Measurements from ENCODE around the gene KRTAP13-1.

The KRTAP13-1 gene

DNA sequence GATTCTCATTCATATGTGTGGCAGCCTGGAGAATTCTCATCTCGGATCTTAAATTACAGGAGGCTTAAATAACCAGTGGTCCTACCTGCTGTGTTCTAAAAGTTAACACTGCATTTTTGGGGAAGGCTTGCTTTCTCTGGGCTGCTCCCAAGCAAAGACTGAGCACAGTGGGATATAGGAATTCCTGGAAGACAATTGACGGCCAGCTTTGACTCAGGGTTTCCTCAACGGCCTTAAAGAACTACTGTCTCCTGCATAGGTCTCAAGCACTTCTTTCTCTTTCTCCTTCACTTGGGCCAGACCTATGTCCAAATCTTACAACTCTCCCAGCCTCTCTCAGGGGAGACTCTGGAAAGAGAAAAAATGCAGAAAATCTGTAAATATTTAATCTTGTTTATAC, 30.9 kb downstream of the KRTAP13-1 start:
- no peak for TF ChIP-seq TCF12 (IDR thresholded peaks at IDR 0.05; ENCODE audit: low read depth)
- TF ChIP-seq FOXM1 (IDR thresholded peaks at IDR 0.05; ENCODE audit: borderline replicate concordance, low read depth) = no peak
- no peak for TF ChIP-seq EGR1 (IDR thresholded peaks at IDR 0.05)
- no peak for TF ChIP-seq RAD21 (IDR thresholded peaks at IDR 0.05; ENCODE audit: low read depth)
- TF ChIP-seq EP300 (IDR thresholded peaks at IDR 0.05; ENCODE audit: borderline replicate concordance) = no peak
- no peak for TF ChIP-seq ZBTB7A (IDR thresholded peaks at IDR 0.05; ENCODE audit: low read depth)
- TF ChIP-seq, protein P1, sequence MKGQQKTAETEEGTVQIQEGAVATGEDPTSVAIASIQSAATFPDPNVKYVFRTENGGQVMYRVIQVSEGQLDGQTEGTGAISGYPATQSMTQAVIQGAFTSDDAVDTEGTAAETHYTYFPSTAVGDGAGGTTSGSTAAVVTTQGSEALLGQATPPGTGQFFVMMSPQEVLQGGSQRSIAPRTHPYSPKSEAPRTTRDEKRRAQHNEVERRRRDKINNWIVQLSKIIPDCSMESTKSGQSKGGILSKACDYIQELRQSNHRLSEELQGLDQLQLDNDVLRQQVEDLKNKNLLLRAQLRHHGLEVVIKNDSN (IDR thresholded peaks at IDR 0.05) = no peak
- no peak for TF ChIP-seq CEBPB (IDR thresholded peaks at IDR 0.05)
- TF ChIP-seq, protein P2, sequence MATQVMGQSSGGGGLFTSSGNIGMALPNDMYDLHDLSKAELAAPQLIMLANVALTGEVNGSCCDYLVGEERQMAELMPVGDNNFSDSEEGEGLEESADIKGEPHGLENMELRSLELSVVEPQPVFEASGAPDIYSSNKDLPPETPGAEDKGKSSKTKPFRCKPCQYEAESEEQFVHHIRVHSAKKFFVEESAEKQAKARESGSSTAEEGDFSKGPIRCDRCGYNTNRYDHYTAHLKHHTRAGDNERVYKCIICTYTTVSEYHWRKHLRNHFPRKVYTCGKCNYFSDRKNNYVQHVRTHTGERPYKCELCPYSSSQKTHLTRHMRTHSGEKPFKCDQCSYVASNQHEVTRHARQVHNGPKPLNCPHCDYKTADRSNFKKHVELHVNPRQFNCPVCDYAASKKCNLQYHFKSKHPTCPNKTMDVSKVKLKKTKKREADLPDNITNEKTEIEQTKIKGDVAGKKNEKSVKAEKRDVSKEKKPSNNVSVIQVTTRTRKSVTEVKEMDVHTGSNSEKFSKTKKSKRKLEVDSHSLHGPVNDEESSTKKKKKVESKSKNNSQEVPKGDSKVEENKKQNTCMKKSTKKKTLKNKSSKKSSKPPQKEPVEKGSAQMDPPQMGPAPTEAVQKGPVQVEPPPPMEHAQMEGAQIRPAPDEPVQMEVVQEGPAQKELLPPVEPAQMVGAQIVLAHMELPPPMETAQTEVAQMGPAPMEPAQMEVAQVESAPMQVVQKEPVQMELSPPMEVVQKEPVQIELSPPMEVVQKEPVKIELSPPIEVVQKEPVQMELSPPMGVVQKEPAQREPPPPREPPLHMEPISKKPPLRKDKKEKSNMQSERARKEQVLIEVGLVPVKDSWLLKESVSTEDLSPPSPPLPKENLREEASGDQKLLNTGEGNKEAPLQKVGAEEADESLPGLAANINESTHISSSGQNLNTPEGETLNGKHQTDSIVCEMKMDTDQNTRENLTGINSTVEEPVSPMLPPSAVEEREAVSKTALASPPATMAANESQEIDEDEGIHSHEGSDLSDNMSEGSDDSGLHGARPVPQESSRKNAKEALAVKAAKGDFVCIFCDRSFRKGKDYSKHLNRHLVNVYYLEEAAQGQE (IDR thresholded peaks at IDR 0.05; ENCODE audit: low read depth) = no peak
- no peak for TF ChIP-seq CREB1 (IDR thresholded peaks at IDR 0.05; ENCODE audit: low read depth)
- TF ChIP-seq, protein P3, sequence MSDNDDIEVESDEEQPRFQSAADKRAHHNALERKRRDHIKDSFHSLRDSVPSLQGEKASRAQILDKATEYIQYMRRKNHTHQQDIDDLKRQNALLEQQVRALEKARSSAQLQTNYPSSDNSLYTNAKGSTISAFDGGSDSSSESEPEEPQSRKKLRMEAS (IDR thresholded peaks at IDR 0.05) = no peak
- no peak for TF ChIP-seq NFIC (IDR thresholded peaks at IDR 0.05)
- no peak for TF ChIP-seq TAF1 (IDR thresholded peaks at IDR 0.05; ENCODE audit: low read depth)
- TF ChIP-seq TEAD4 (IDR thresholded peaks at IDR 0.05) = no peak

DNA sequence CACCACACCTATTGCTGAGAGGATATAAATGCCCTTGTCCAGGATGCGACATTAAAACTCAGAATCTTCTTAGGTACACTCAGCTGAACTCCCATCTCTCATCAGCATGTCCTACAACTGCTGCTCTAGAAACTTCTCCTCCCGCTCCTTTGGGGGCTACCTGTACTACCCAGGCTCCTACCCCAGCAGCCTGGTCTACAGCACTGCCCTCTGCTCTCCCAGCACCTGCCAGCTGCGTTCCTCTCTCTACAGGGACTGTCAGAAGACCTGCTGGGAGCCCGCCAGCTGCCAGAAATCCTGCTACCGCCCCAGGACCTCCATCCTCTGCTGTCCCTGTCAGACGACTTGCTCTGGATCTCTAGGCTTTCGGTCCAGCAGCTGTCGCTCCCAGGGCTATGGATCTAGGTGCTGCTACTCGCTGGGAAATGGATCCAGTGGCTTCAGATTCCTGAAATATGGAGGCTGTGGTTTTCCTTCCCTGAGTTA, 34.4 kb downstream of the KRTAP13-1 start, which contains the start of gene KRTAP13-4:
Gene KRTAP13-4 (plus strand): TSS at position 51 of the 486 bp plus-strand sequence. CDS start 56 bp downstream, at position 107.
- no peak for TF ChIP-seq NFIC (IDR thresholded peaks at IDR 0.05)
- TF ChIP-seq TCF12 (IDR thresholded peaks at IDR 0.05; ENCODE audit: low read depth) = no peak
- no peak for TF ChIP-seq YY1 (IDR thresholded peaks at IDR 0.05; ENCODE audit: low read depth)
- no peak for TF ChIP-seq CEBPB (IDR thresholded peaks at IDR 0.05)
- TF ChIP-seq RAD21 (IDR thresholded peaks at IDR 0.05; ENCODE audit: low read depth) = no peak
- no peak for TF ChIP-seq FOXM1 (IDR thresholded peaks at IDR 0.05; ENCODE audit: borderline replicate concordance, low read depth)
- TF ChIP-seq EGR1 (IDR thresholded peaks at IDR 0.05) = no peak
- no peak for TF ChIP-seq CREB1 (IDR thresholded peaks at IDR 0.05; ENCODE audit: low read depth)
- no peak for TF ChIP-seq TAF1 (IDR thresholded peaks at IDR 0.05; ENCODE audit: low read depth)
- no peak for TF ChIP-seq EP300 (IDR thresholded peaks at IDR 0.05; ENCODE audit: borderline replicate concordance)
- TF ChIP-seq, protein P1 (IDR thresholded peaks at IDR 0.05) = no peak
- TF ChIP-seq, protein P2 (IDR thresholded peaks at IDR 0.05; ENCODE audit: low read depth) = no peak

DNA sequence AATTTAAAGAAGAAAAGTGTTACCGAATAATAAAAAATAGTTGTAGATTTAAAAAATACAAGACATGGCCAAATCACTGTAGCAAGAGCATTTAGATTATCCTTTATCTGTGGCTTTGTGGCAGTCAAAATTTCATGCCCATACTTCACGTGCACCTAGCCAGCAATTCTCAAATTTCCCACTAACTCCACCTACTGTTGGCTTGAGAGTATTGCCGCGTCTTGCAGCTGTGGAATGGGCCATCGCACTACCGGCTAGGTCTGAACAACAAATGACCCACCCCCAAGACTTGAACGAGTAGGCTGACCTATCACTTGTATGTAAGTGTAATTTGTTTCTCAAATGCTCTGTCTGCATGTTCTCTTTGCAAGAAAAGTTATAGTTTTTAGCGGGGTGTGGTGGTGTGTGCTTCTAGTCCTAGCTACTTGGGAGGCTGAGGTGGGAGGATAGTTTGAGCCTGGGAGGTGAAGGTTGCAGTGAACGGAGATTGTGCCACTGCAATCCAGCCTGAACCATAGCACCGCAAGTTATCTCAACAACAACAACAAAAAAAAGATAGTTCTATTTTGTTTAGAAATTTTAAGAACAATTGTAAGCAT, 38.3 kb downstream of the KRTAP13-1 start:
- TF ChIP-seq CEBPB (IDR thresholded peaks at IDR 0.05) (no peak), EGR1 (IDR thresholded peaks at IDR 0.05) (no peak), EP300 (IDR thresholded peaks at IDR 0.05; ENCODE audit: borderline replicate concordance) (no peak), TEAD4 (IDR thresholded peaks at IDR 0.05) (no peak), CREB1 (IDR thresholded peaks at IDR 0.05; ENCODE audit: low read depth) (no peak), TAF1 (IDR thresholded peaks at IDR 0.05; ENCODE audit: low read depth) (no peak)
- TF ChIP-seq, protein P1 (IDR thresholded peaks at IDR 0.05) = no peak
- TF ChIP-seq, protein P2 (IDR thresholded peaks at IDR 0.05; ENCODE audit: low read depth) = no peak

DNA sequence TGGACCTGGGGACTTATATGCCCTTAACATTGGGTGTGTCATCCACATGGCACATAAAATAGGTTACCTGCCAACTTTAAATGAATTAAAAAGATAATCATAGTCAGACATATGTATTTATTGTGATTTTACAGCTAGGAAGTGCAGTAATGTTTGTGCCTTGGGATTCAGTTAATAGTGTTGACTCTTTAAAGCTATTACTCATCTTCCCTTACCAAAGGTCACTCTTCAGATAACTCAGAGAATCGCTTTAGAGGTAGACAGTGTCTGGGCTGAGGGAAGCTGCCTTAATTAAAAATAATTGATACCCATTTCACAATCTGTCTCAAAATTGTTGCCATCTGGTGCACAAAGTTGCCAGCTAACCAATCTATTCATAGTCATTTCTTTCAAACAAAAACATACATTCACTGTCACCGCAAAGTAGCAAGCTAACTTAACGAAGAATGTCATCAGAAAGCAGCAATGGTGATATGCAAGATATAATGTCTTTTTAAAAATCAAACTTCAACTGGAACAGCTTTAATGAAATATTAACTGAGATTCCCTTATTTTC, 41.3 kb downstream of the KRTAP13-1 start:
- TF ChIP-seq EP300 (IDR thresholded peaks at IDR 0.05; ENCODE audit: borderline replicate concordance) = no peak
- TF ChIP-seq YY1 (IDR thresholded peaks at IDR 0.05; ENCODE audit: low read depth) = no peak
- TF ChIP-seq NFIC (IDR thresholded peaks at IDR 0.05) = no peak
- no peak for TF ChIP-seq CEBPB (IDR thresholded peaks at IDR 0.05)
- no peak for TF ChIP-seq RAD21 (IDR thresholded peaks at IDR 0.05; ENCODE audit: low read depth)
- TF ChIP-seq TAF1 (IDR thresholded peaks at IDR 0.05; ENCODE audit: low read depth) = no peak
- TF ChIP-seq, protein P2 (IDR thresholded peaks at IDR 0.05; ENCODE audit: low read depth) = no peak

Measured in Ishikawa (cell line).